HepG2 (cell line): ENCODE measurements around the gene LMCD1. TPM values are rescaled to one million over a fixed set of nuclear protein-coding genes. Genes with fewer than 3 reads are reported as not detected.

Experiments used
- ATAC-seq: fragments of 200-7000 bp; cut with Tn5 transposase; 3 replicates; pipeline ENCODE4 v1.9.1; 2020; ENCODE audit warnings: mild to moderate bottlenecking, moderate library complexity
- BruUV-seq: library from RNA; stranded (reverse); fragments of 400-500 nt; replicated peaks from 2 replicates; lab custom pipeline; 2021; lab: Mats Ljungman, UMichigan
- CTCF ChIA-PET: fragments of 300-600 bp; formaldehyde crosslinking; extraction: SDS; loops from one replicate; lab custom pipeline; 2021; ENCODE audit warnings: low total read pairs, inconsistent platforms, low intra/inter-chr PET ratio; lab: Yijun Ruan, JAX
- POLR2A ChIA-PET: fragments of 350-600 bp; sonication (Branson Sonifier 250); formaldehyde crosslinking; loops from one replicate; lab custom pipeline; 2020; ENCODE audit warnings: antibody characterized with exemption, inconsistent platforms; lab: Yijun Ruan, JAX
- DNase-seq: peaks from one replicate; pipeline ENCODE4 v3.0.0-alpha.2; 2015; ENCODE audit warnings: low spot score
- FAIRE-seq: peaks from 3 replicates; lab custom pipeline; 2011; peaks lifted over from hg19 to GRCh38; lab: Jason Lieb, UNC
- H2AFZ ChIP-seq: one replicate; pipeline ENCODE4 v1.6.1; 2011; ENCODE audit warnings: low read length, inconsistent platforms
- H3K27ac ChIP-seq: fragments of 300-600 bp; 3 replicates; pipeline ENCODE4 v1.8.0; 2011; ENCODE audit warnings: mixed run types, mild to moderate bottlenecking, mixed read lengths, low read length, inconsistent platforms; ENCODE audit not compliant: insufficient read depth; ENCODE audit errors: extremely low read length
- H3K27me3 ChIP-seq, 2 experiments: fragments of 200-600 bp in 1 of 2; 2 replicates in 1 of 2; 3 replicates in 1 of 2; pipeline versions ENCODE4 v1.6.0 to v1.8.0; 2011; ENCODE audit warnings: low read length in 2 of 2, mild to moderate bottlenecking in 2 of 2, moderate library complexity in 2 of 2, inconsistent platforms in 1 of 2; ENCODE audit not compliant: insufficient read depth in 2 of 2, control insufficient read depth in 1 of 2
- H3K36me3 ChIP-seq, 2 experiments: fragments of 200-600 bp in 1 of 2; replicated peaks in 1 of 2; 2 replicates in 1 of 2; 3 replicates in 1 of 2; pipeline versions ENCODE4 v1.5.1 to v1.8.0; 2011; ENCODE audit warnings: low read length in 2 of 2, inconsistent platforms in 1 of 2; ENCODE audit not compliant: insufficient read depth in 2 of 2, control insufficient read depth in 1 of 2
- H3K4me1 ChIP-seq: 2 replicates; pipeline ENCODE4 v1.5.1; 2012; ENCODE audit warnings: low read length, inconsistent platforms; ENCODE audit not compliant: insufficient read depth
- H3K4me2 ChIP-seq: 2 replicates; pipeline ENCODE4 v1.6.0; 2011; ENCODE audit warnings: low read depth, low read length, inconsistent platforms
- H3K4me3 ChIP-seq, 3 experiments: fragments of 200-600 bp in 1 of 3; sonication (generic), shearing (Covaris generic) in 1 of 3; replicated peaks in 1 of 3; 2 replicates each; pipeline ENCODE4 v1.5.1; 2011 to 2016; ENCODE audit warnings: low read length in 3 of 3, inconsistent platforms in 2 of 3, low read depth in 2 of 3, mild to moderate bottlenecking in 2 of 3, control low read depth in 1 of 3, mixed read lengths in 1 of 3; ENCODE audit not compliant: insufficient read depth in 1 of 3
- H3K79me2 ChIP-seq: one replicate; pipeline ENCODE4 v1.6.1; 2011; ENCODE audit warnings: low read length, inconsistent platforms; ENCODE audit not compliant: insufficient read depth
- H3K9ac ChIP-seq: 2 replicates; pipeline ENCODE4 v1.6.0; 2011; ENCODE audit warnings: mild to moderate bottlenecking, low read depth, low read length, inconsistent platforms; ENCODE audit not compliant: insufficient read depth
- H3K9me3 ChIP-seq: 2 replicates; pipeline ENCODE4 v1.5.1; 2012; ENCODE audit warnings: mild to moderate bottlenecking, low read length
- H4K20me1 ChIP-seq: 2 replicates; pipeline ENCODE4 v1.6.0; 2011; ENCODE audit warnings: inconsistent platforms, mild to moderate bottlenecking, low read length, moderate library complexity; ENCODE audit not compliant: insufficient read depth
- WGBS: methylation state at CpG from one replicate; pipeline ENCODE4 v1.1.6; 2017; ENCODE audit warnings: low lambda C conversion rate; 5-methylcytosine and 5-hydroxymethylcytosine counted together
- in situ Hi-C: cut with HindIII; loops from 2 replicates; pipeline ENCODE4 v1.10.0; 2017; ENCODE audit warnings: low pct_unique_long_range_greater_than_20kb; ENCODE audit not compliant: extremely low pct_ligation_motif_present
- intact Hi-C: fragments of 100-400 bp; cut with micrococcal nuclease; formaldehyde crosslinking; loops from one replicate; pipeline ENCODE4 v1.10.0; 2022; ENCODE audit not compliant: unreplicated experiment
- polyA plus RNA-seq, 8 experiments: library from polyadenylated mRNA; depleted of rRNA in 3 of 8; stranded (reverse) in 7 of 8; unstranded in 1 of 8; fragments of >200 nt; fragmentation: Illumina TruSeq in 4 of 8; extraction: Trizol in 4 of 8; gene quantifications; 2 replicates each; pipeline versions ENCODE4 v1.2.1 to v1.2.3, GENCODE V29; 2011 to 2016; ENCODE audit warnings: low read depth in 4 of 8, missing spikeins in 1 of 8, mixed read lengths in 1 of 8; ENCODE audit not compliant: insufficient read depth in 1 of 8
- total RNA-seq, 5 experiments: library from RNA; depleted of rRNA; stranded (reverse); fragments of >200 nt; fragmentation: Illumina TruSeq; extraction: Trizol; gene quantifications; 2 replicates each; pipeline ENCODE4 v1.2.3, GENCODE V29; 2016; ENCODE audit warnings: low read depth in 1 of 5
- TF ChIP-seq, protein P1 (sequence below): sonication (generic); formaldehyde crosslinking; IDR thresholded peaks from 2 replicates; pipeline ENCODE4 v1.4.0; 2020; ENCODE audit warnings: low read depth, missing genetic modification reagents
- TF ChIP-seq, protein P2 (sequence below), 2 experiments: sonication (generic) in 1 of 2; formaldehyde crosslinking in 1 of 2; IDR thresholded peaks; 2 replicates each; pipeline versions ENCODE4 v1.4.0 to v1.6.1; 2018 to 2020; ENCODE audit warnings: missing genetic modification reagents in 2 of 2, borderline replicate concordance in 1 of 2, low read depth in 1 of 2, mild to moderate bottlenecking in 1 of 2, missing biosample characterization in 1 of 2

Gene LMCD1
- total and polyA plus RNA-seq, 2 of the 13 experiments (the other 11 are each of a cell fraction or from before 2014, with no cell fraction given): 6.2 to 7.1 TPM

DNA sequence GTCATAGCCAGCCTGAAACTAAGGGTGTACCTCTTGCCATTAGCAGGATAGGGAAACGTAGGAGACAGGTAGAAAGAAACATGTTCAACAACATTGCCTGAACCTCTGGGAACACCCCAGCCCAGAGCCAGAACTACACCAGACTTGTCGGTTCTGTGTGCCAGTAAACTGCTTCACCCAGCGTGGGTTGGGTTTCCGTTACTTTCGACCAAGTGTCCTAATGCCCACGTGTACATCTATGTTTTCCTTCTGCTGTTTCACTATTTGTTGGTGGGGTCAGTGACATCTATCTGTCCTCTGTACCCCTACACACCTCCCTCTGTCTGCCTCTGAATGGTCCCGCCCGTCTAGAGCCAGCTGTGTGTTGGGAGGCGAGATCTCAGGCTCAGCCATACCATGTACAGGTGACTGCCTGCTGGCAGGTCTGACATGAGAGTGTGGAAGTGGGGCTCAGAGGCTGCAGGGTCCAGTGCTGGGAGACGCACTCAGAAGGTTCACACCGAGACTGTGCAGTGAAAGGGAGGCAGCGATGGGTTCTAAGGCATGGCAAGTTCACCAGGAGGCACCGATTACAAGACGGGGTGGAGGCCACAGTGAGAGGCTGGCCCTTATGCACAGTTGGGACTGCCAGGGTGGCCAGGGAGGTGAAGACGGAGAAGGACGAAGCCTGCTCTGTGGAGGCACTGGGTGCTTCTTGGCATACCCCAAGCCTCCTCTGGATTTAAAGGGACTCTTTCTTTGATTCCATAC, 106.6 kb downstream of the LMCD1 start:
- DNase-seq (no peak), ATAC-seq (peak; percentile 42), FAIRE-seq (no peak)
- Histone ChIP-seq H3K4me2 (peak overlapping the region; percentile 16; the same call in 1 of the 2 replicates), H3K9me3 (no peaks in the 10 kb centered on the region), H3K27me3 (no peaks in the 10 kb centered on the region), H2AFZ (no peak overlapping the region), H3K79me2 (no peaks in the 10 kb centered on the region), H3K9ac (no peak overlapping the region), H3K36me3 (no peaks in the 10 kb centered on the region), H3K4me1 (peaks cover 2% of the 10 kb centered on the region; the same call in 1 of the 2 replicates), H4K20me1 (no peaks in the 10 kb centered on the region), H3K27ac (no peak overlapping the region), H3K4me3 (no peak overlapping the region)
- no TSS peak for BruUV-seq
- intact Hi-C loops: loop anchor here (10.0 kb wide), 1 partner anchor 103 kb away; the partner anchor contains the start of gene LMCD1
- ChIA-PET POLR2A (no interaction called here), CTCF (interaction anchor here (1.9 kb wide), 1 partner anchor 166 kb away, joined by 18 read pairs; no protein-coding TSS in a partner anchor)
- in situ Hi-C loops: loop anchor here (10.0 kb wide), 1 partner anchor 283 kb away; no protein-coding TSS in a partner anchor
- 66% methylated on average over 16 of the region's 16 CpGs for WGBS
- TF ChIP-seq, protein P1, sequence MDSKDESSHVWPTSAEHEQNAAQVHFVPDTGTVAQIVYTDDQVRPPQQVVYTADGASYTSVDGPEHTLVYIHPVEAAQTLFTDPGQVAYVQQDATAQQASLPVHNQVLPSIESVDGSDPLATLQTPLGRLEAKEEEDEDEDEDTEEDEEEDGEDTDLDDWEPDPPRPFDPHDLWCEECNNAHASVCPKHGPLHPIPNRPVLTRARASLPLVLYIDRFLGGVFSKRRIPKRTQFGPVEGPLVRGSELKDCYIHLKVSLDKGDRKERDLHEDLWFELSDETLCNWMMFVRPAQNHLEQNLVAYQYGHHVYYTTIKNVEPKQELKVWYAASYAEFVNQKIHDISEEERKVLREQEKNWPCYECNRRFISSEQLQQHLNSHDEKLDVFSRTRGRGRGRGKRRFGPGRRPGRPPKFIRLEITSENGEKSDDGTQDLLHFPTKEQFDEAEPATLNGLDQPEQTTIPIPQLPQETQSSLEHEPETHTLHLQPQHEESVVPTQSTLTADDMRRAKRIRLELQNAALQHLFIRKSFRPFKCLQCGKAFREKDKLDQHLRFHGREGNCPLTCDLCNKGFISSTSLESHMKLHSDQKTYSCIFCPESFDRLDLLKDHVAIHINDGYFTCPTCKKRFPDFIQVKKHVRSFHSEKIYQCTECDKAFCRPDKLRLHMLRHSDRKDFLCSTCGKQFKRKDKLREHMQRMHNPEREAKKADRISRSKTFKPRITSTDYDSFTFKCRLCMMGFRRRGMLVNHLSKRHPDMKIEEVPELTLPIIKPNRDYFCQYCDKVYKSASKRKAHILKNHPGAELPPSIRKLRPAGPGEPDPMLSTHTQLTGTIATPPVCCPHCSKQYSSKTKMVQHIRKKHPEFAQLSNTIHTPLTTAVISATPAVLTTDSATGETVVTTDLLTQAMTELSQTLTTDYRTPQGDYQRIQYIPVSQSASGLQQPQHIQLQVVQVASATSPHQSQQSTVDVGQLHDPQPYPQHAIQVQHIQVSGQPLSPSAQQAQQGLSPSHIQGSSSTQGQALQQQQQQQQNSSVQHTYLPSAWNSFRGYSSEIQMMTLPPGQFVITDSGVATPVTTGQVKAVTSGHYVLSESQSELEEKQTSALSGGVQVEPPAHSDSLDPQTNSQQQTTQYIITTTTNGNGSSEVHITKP (CRISPR knock-in tag): peak; percentile 70
- TF ChIP-seq, protein P2, sequence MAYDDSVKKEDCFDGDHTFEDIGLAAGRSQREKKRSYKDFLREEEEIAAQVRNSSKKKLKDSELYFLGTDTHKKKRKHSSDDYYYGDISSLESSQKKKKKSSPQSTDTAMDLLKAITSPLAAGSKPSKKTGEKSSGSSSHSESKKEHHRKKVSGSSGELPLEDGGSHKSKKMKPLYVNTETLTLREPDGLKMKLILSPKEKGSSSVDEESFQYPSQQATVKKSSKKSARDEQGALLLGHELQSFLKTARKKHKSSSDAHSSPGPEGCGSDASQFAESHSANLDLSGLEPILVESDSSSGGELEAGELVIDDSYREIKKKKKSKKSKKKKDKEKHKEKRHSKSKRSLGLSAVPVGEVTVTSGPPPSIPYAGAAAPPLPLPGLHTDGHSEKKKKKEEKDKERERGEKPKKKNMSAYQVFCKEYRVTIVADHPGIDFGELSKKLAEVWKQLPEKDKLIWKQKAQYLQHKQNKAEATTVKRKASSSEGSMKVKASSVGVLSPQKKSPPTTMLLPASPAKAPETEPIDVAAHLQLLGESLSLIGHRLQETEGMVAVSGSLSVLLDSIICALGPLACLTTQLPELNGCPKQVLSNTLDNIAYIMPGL (CRISPR knock-in tag; IDR thresholded peaks at IDR 0.05; ENCODE audit: borderline replicate concordance in 1 of 2, low read depth in 1 of 2): no peak
